T-helper 1 cell treated with Interleukin-12 subunit alpha and Interleukin-12 subunit beta and Interleukin-4 antibody, amounts not matched to agents 30 μg/mL and 1 μg/mL, for 36 hours (primary cell): Measurements from ENCODE around the gene CFTR.

Experiments used
- H3K27ac Mint-ChIP-seq: one replicate; pipeline ENCODE4 v1.8.0; 2021; ENCODE audit warnings: mild to moderate bottlenecking, mixed read lengths
- H3K27me3 Mint-ChIP-seq: one replicate; pipeline ENCODE4 v1.8.0; 2021; ENCODE audit warnings: low read depth, mixed read lengths
- H3K36me3 Mint-ChIP-seq: one replicate; pipeline ENCODE4 v1.8.0; 2021; ENCODE audit warnings: low read depth, mixed read lengths
- H3K4me1 Mint-ChIP-seq: one replicate; pipeline ENCODE4 v1.8.0; 2021; ENCODE audit warnings: low read depth, mixed read lengths
- H3K4me3 Mint-ChIP-seq: one replicate; pipeline ENCODE4 v1.8.0; 2021; ENCODE audit warnings: mild to moderate bottlenecking, moderate library complexity, mixed read lengths
- H3K9me3 Mint-ChIP-seq: one replicate; pipeline ENCODE4 v1.8.0; 2021; ENCODE audit warnings: mixed read lengths

The CFTR gene

DNA sequence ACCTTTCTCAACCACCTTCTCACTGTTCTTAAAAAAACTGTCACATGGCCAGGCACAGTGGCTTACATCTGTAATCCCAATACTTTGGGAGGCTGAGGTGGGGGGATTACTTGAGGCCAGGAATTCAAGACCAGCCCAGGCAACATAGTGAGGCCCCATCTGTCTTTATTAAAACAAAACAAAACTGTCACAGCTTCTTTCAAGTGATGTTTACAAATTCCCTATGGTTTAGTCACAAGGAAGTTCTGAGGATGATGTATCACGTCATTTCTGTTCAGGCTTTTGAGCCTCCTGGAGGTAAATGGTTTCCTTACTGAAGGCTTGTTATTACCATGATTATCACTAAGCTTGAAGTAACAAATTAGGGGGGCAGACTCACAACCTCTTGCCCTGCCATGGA is 186.2 kb downstream of the CFTR start:
- Mint-ChIP-seq H3K9me3 (no peaks in the 10 kb centered on the region), H3K27me3 (no peaks in the 10 kb centered on the region), H3K4me3 (no peak overlapping the region), H3K36me3 (no peaks in the 10 kb centered on the region), H3K4me1 (no peaks in the 10 kb centered on the region), H3K27ac (no peak overlapping the region)

DNA sequence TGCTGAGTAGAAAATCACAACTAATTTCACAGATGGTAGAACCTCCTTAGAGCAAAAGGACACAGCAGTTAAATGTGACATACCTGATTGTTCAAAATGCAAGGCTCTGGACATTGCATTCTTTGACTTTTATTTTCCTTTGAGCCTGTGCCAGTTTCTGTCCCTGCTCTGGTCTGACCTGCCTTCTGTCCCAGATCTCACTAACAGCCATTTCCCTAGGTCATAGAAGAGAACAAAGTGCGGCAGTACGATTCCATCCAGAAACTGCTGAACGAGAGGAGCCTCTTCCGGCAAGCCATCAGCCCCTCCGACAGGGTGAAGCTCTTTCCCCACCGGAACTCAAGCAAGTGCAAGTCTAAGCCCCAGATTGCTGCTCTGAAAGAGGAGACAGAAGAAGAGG is 186.9 kb downstream of the CFTR start:
- Mint-ChIP-seq H3K9me3 (no peaks in the 10 kb centered on the region), H3K4me3 (no peak overlapping the region), H3K36me3 (no peaks in the 10 kb centered on the region), H3K27me3 (no peaks in the 10 kb centered on the region), H3K4me1 (no peaks in the 10 kb centered on the region), H3K27ac (no peak overlapping the region)

DNA sequence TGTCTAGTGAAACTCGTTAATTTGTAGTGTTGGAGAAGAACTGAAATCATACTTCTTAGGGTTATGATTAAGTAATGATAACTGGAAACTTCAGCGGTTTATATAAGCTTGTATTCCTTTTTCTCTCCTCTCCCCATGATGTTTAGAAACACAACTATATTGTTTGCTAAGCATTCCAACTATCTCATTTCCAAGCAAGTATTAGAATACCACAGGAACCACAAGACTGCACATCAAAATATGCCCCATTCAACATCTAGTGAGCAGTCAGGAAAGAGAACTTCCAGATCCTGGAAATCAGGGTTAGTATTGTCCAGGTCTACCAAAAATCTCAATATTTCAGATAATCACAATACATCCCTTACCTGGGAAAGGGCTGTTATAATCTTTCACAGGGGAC is 187.6 kb downstream of the CFTR start:
- Mint-ChIP-seq H3K4me1 (no peaks in the 10 kb centered on the region), H3K27me3 (no peaks in the 10 kb centered on the region), H3K27ac (no peak overlapping the region), H3K4me3 (no peak overlapping the region), H3K36me3 (no peaks in the 10 kb centered on the region), H3K9me3 (no peaks in the 10 kb centered on the region)

DNA sequence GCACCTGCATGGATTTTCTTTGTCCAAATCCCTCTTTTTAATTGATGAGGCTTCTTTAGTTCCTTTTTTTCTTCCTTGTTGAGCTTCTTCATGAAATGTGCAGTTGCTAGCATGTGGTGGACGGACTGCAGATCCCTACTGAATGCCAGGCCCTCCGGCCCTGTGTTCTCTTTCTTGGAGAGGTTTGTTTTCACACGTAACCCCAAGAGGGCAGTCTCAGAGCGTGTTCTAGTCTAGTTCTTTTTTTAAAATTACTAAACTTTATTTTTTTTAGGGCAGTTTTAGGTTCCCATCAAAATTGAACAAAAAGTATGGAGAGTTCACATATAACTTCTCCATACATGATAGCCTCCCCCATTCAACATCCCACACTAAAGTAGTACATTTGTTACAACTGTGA is 190.0 kb downstream of the CFTR start:
- Mint-ChIP-seq H3K9me3 (no peaks in the 10 kb centered on the region), H3K4me3 (no peak overlapping the region), H3K4me1 (no peaks in the 10 kb centered on the region), H3K36me3 (no peaks in the 10 kb centered on the region), H3K27ac (no peak overlapping the region), H3K27me3 (no peaks in the 10 kb centered on the region)

DNA sequence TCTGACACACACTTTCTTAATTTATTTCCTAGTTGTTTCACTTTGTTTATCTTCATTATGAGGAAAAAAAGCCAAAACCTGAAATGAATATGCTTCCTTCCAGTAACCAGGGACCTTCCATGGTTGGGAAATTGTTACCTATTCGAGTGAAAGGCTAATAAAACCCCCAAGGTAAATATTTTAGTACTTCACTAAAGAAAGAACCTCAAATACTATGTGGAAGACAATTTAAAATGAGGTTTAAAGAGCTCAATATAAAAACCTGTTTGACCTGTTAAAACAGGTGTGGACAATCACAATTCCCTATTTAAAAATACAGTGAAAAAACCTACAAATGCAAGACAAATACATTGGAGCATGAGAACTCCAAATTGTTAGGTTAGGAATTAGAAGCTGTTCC is 192.6 kb downstream of the CFTR start:
- Mint-ChIP-seq H3K4me3 (no peak overlapping the region), H3K27ac (no peak overlapping the region), H3K9me3 (no peaks in the 10 kb centered on the region), H3K4me1 (no peaks in the 10 kb centered on the region), H3K27me3 (peaks cover 3% of the 10 kb centered on the region), H3K36me3 (no peaks in the 10 kb centered on the region)

DNA sequence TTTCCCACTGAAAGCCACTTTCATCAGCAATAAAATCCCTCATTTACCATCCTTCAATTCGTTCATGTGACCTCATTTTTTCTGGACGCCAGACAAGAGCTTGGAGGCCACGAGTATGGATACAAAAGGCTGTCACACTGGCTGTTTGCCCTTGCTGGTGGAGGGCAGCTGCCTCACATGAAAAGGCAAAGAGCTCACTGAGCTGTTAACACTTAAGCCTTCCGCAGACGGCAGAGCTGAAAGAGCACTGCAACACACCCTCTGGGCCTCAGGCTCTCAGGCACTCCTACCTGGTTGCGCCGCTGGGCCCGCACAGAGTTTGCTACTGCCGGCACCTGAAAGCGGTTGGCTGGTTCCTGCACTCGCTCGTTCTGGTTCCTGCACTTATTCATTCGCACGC is 193.5 kb downstream of the CFTR start:
- peaks cover 3% of the 10 kb centered on the region for H3K27me3 Mint-ChIP-seq
- no peak overlapping the region for H3K4me3 Mint-ChIP-seq
- H3K9me3 Mint-ChIP-seq, result no peaks in the 10 kb centered on the region
- no peaks in the 10 kb centered on the region for H3K4me1 Mint-ChIP-seq
- no peak overlapping the region for H3K27ac Mint-ChIP-seq
- no peaks in the 10 kb centered on the region for H3K36me3 Mint-ChIP-seq

DNA sequence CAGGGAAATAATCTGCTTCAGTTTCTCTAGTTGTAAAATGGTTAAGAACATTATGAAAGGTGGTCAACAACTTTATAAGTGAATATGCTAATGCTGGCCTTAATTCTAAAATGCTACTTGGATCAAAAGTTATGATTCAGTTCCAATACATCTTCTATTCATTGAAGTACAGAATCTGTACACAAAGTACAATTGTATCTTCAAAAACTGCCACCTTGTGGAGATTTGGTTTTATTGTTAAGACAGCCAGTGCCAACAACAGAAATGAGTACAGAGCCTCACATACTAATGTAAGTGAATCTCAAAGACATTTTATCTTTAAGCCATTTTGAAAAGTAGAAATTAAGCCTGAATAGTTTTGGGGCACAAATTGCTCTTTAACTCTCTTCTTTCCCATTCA is 194.0 kb downstream of the CFTR start:
- Mint-ChIP-seq H3K4me3 (no peak overlapping the region), H3K27ac (no peak overlapping the region), H3K36me3 (no peaks in the 10 kb centered on the region), H3K27me3 (peaks cover 3% of the 10 kb centered on the region), H3K4me1 (no peaks in the 10 kb centered on the region), H3K9me3 (no peaks in the 10 kb centered on the region)

DNA sequence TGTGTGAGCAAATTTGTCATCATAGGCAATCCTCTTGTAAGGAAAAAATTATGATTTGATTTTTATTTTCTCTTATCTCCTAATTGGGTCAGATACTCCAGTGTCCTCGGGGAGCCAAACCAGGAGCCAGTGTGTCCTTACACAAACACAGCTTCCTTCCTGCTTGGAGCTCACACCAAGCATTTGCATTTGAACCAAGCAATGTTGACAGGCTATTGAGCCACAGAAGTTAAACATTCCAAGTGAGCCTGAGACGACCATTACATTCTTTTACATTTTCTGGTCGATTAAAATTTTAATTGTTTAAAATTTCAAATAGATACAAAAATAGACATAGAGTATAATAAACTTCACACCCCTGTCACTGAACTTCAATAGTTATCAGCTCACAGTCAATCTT is 194.8 kb downstream of the CFTR start:
- H3K4me1 Mint-ChIP-seq, result no peaks in the 10 kb centered on the region
- no peak overlapping the region for H3K4me3 Mint-ChIP-seq
- peaks cover 3% of the 10 kb centered on the region for H3K27me3 Mint-ChIP-seq
- H3K27ac Mint-ChIP-seq, result no peak overlapping the region
- H3K36me3 Mint-ChIP-seq, result no peaks in the 10 kb centered on the region
- no peaks in the 10 kb centered on the region for H3K9me3 Mint-ChIP-seq

DNA sequence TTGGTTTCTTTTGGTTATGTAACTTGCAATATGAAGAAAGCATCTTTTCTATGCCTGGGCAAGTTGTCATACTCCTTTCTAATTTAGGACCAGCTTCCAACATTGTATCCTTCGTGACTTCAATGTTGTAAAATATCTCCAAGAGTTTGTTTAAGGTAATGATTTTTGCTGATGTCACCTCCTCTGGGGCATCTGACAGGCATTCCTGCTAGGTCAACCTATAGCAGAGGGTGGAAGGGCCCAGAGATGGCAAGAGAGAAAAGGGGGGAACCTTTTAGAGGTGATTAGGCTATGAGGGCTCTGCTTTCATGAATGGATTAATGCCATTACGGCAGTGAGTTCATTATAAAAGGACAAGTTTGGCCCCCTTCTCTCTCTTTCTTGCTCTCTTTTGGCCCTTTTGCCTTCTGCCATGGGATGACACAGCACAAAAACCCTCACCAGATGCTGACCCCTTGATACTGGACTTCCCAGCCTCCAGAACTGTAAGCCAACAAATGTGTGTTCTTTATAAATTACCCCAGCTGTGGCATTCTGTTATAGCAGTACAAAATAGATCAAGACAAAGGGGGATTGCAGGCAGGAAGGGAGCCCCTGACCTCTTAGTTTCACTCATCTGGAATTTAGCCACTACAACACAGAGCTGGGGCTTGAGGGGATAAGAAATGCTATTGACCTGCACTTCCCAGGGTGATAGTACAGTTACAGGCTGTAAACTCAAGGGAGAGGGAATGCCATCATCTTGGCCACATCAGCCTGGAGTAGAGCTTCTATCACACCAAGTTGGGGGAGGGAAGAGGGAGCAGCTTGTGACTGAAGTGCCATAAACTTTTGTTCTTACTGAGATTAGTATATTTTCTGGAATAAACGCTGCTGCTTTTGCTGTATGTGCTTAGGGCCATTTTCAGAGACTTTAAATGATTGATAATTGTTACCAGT is 195.9 kb downstream of the CFTR start:
- H3K4me1 Mint-ChIP-seq, result no peaks in the 10 kb centered on the region
- peaks cover 3% of the 10 kb centered on the region for H3K27me3 Mint-ChIP-seq
- no peaks in the 10 kb centered on the region for H3K36me3 Mint-ChIP-seq
- H3K27ac Mint-ChIP-seq, result no peak overlapping the region
- H3K4me3 Mint-ChIP-seq, result no peak overlapping the region
- no peaks in the 10 kb centered on the region for H3K9me3 Mint-ChIP-seq

DNA sequence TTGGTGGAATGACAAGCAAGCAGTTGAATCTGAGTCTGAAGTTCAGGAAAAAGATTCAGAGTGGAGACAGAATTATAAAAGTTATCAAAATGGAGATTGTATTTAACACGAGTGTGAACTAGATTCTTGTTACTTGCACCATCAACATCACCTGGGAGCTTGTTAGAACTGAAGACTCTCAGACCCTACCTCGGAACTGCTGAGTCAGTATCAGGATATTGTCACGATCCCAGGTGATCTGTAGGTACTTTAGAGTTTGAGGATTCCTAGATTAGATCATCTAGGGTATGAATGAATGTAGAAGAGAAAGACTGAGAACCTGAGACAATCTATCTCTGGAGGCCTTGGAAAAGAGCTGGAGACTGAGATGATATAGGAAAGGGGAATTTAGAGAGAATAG is 199.3 kb downstream of the CFTR start:
- H3K4me3 Mint-ChIP-seq, result no peak overlapping the region
- H3K27me3 Mint-ChIP-seq, result peaks cover 3% of the 10 kb centered on the region
- H3K9me3 Mint-ChIP-seq, result no peaks in the 10 kb centered on the region
- no peak overlapping the region for H3K27ac Mint-ChIP-seq
- H3K4me1 Mint-ChIP-seq, result no peaks in the 10 kb centered on the region
- no peaks in the 10 kb centered on the region for H3K36me3 Mint-ChIP-seq

DNA sequence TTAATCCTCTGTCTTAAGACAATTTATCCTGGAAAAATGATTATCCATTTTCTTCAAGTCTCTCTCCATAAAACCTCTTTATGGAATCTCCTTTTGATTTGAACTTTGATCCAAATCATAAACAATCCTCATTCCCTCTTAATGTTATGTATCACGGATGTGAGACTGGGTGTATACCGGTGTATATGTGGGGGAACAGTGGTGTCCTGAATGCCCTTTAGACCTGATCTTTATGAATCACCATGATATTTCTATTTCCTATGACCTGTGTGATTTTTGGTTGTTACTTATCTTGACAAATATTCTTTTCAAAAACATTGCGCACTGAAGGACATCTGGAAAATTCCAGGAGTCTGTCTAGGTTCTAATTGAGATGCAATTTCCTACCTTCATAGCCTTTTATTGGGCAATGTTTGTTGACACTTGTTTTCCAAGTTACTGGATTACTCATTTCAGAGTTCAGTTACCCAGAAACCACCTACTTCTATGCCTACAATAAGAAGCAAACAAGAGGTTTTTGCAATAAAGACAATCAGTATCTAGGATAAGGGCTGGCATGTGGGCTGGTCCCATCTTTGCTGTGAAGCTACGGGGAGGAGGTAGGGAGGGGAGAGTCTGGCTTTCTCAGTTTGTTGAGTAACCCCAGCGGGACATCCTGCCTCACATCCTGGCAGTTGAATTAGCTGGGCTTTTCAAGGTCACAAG is 203.0 kb downstream of the CFTR start:
- no peaks in the 10 kb centered on the region for H3K9me3 Mint-ChIP-seq
- H3K4me3 Mint-ChIP-seq, result no peak overlapping the region
- no peaks in the 10 kb centered on the region for H3K4me1 Mint-ChIP-seq
- H3K36me3 Mint-ChIP-seq, result no peaks in the 10 kb centered on the region
- no peak overlapping the region for H3K27ac Mint-ChIP-seq
- no peaks in the 10 kb centered on the region for H3K27me3 Mint-ChIP-seq

DNA sequence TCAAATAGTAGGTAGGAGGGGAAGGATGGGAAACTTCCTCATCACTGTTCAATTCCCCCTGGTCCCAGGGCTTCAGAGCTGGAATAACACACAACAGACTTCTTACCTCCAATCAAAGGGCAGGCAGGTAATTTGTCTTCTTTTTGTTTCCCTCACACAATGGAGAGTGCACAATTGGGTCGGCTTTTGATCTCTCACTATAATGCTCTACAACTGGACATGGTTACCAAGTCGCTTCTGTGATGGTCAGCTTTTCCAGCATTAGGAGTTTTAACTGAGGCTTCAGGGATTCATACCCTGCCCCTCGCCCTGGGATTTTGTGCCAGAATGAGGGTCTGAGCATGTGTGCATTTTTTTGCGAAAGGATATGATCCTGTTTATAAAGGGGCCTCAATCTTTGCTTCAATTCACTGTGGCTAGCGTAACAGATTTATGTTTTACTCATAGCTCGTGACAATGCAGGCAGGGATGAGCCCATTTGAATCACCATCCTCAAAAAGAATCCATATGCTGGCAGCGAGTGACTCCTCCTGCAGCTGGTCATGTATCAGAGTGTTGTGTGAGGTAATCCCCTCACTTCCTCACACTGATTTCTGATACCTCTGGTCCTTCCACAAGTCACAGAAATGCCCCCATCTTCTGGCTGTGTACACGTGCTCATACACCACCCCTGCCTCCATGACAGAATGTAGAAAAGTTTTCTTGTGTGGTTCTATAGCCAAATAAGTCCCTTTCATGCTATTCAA is 203.8 kb downstream of the CFTR start:
- H3K4me3 Mint-ChIP-seq, result no peak overlapping the region
- H3K27ac Mint-ChIP-seq, result no peak overlapping the region
- H3K4me1 Mint-ChIP-seq, result no peaks in the 10 kb centered on the region
- H3K36me3 Mint-ChIP-seq, result no peaks in the 10 kb centered on the region
- H3K27me3 Mint-ChIP-seq, result no peaks in the 10 kb centered on the region
- no peaks in the 10 kb centered on the region for H3K9me3 Mint-ChIP-seq

DNA sequence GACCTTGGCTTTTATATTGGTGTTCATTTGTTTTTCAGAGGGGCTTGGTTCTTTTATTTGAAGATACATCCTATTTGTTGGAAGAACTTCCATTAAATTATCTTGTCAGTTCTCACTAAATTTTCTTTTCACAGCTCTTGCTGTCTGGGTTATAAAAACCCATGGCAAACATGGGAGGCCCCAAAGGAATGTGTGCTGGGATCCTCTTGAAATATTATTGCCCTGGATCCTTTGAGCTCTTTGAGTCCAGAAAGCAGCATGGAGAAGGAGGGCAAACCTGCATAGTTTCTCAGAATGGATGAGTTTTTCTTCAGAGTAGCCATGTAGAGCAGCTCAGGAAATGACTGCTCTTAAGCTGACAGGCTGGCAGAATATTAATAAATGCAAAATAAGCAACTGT is 206.0 kb downstream of the CFTR start:
- H3K4me1 Mint-ChIP-seq, result no peaks in the 10 kb centered on the region
- H3K36me3 Mint-ChIP-seq, result no peaks in the 10 kb centered on the region
- no peak overlapping the region for H3K27ac Mint-ChIP-seq
- no peaks in the 10 kb centered on the region for H3K9me3 Mint-ChIP-seq
- no peaks in the 10 kb centered on the region for H3K27me3 Mint-ChIP-seq
- no peak overlapping the region for H3K4me3 Mint-ChIP-seq

DNA sequence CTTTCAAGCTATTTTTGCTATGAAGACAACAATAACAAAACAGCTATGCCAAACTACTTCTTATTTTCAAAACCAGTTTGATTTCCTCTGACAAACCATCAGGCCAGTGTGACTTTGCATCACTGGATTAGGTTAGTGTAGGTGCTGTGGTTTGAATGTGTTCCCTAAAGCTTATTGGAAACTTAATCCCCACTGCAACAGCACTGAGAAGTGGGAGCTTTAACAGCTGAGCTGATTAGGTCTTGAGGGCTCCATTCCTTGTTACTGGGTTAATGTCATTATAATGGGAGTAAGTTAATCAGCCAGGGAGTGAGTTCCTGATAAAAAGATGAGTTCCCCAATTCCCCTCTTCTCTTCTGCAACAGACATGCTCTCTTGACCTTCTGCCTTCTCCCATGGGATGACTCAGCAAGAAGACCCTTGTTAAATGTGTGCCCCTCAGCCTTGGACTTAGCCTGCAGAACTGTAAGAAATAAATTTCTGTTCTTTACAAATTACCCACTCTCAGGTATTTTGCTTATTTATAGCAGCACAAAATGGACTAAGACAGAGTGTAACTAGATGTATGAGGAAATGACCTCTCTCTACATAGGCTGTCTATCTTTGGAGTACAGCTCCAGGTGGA is 206.6 kb downstream of the CFTR start:
- Mint-ChIP-seq H3K27ac (no peak overlapping the region), H3K36me3 (no peaks in the 10 kb centered on the region), H3K4me1 (no peaks in the 10 kb centered on the region), H3K27me3 (no peaks in the 10 kb centered on the region), H3K9me3 (no peaks in the 10 kb centered on the region), H3K4me3 (no peak overlapping the region)
